ENCODE data around the gene MR1. TPM values are rescaled to one million over a fixed set of nuclear protein-coding genes. Genes with fewer than 3 reads are reported as not detected.

Gene MR1
- total and polyA plus RNA-seq, 9 donors: 6.9 to 53.6 (median 15.5) TPM

DNA sequence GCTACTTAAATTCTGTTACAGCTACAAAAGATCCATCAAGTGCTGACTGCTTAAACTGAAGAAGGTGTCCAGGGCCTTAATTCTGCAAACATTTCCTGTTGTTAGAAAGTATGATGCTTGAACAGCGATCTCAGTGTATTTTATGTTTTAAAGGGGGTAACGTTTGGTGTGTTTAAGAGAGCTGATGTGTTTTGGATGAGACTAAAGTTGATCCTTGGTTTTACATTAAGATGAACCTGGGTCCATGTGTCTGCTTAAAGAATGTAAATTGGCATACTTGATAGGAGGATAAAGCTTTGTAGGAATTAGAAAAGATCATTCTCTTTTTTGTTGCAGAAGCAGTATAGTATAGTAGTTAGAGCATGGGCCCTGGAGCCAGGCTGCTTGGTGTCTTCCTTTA is 58.3 kb downstream of the MR1 start:
- intact Hi-C loops (cut with DNase I): no loop called here
- 82 to 87% (median 83%) methylated on average over 2 of the region's 2 CpGs for WGBS, 3 donors
- H3K4me1 ChIP-seq (ENCODE audit: insufficient read depth): peaks cover 9% of the 10 kb centered on the region

DNA sequence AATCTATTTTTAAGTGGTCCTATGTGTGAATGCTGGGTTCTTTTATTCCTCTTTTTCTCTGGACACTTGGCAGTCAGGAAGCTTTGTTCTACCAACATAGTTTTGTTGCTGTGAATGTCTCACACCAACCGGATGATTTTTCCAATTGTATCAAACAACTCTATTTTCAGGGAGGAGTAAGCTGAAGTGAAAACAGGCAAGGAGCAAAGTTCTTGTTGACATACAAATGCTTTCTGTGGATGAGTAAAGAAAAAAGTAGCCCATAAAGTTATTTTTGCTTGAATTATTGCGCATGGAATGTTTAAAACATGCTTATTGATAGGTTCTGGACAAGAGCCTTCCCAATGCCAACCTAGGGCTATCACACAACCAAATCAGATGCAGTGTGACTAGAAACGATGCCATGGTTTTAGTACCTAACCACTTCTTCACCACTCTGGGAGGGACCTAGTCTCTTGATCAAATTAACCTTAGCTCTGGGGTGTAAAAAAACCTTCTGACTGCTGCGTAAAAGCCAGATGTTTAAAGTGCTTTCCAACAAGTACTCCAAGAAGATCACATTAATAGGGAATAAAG is 59.2 kb downstream of the MR1 start:
- WGBS, 3 donors: 88 to 92% (median 90%) methylated on average over 4 of the region's 4 CpGs
- intact Hi-C loops (cut with DNase I): no loop called here

More for the DNA sequence above, 58.3 kb downstream of the MR1 start:
- H3K36me3 ChIP-seq: no peaks in the 10 kb centered on the region
- TF ChIP-seq POLR2A (IDR thresholded peaks at IDR 0.05): no peak
- no peak for TF ChIP-seq CTCF (IDR thresholded peaks at IDR 0.05)
- no peak for TF ChIP-seq EP300 (IDR thresholded peaks at IDR 0.05)
- no peak overlapping the region for H3K27ac ChIP-seq
- DNase-seq: no peak
- no peaks in the 10 kb centered on the region for H3K27me3 ChIP-seq
- H3K4me3 ChIP-seq: no peak overlapping the region
- H3K9me3 ChIP-seq: no peaks in the 10 kb centered on the region

DNA sequence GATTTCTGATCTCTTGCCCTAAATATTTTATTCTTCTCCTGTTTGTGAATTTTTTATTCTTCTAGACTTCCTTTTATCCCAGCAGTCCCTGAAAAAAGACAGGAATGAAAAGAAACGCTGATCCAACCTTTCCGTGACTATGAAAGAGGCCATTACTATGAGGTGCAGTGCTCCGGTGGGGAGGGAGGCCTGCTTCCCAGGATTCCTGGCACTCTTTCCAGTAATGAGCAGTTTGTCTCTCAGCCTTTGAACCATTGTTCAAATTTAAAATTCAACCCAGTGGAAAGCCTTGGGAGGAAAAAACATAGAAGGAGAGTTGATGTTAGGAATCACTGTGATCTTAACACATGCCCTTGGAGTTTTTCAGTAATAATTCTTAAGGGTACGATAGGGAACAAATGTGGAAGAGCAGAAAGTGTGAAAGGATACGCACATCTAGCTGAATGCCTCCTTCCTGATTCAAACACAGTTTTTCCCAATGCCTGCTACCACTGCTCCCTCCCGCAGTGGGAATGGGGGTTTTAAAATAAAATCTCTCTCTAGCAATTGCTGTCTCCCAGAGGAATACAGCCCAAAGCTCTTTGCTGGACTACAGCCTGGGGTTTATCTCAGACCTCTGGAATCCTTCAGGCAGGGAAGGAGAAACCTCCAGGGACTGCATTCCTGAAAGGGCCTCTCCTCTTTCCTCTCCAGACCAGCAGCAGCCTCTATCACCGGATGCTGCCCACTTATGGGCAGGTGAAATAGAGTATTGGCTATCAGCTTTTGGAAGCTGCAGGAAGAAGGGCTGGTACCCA is 60.8 kb downstream of the MR1 start:
- intact Hi-C loops (cut with DNase I): no loop called here
- 15 to 19% (median 17%) methylated on average over 7 of the region's 7 CpGs for WGBS, 3 donors
- H3K36me3 ChIP-seq: no peaks in the 10 kb centered on the region
- H3K27ac ChIP-seq: no peak overlapping the region
- no peak overlapping the region for H3K4me3 ChIP-seq
- no peaks in the 10 kb centered on the region for H3K9me3 ChIP-seq
- peak in 2 of 5 donors; percentile 33 to 38 for DNase-seq
- no peaks in the 10 kb centered on the region for H3K27me3 ChIP-seq
- peaks cover 12% of the 10 kb centered on the region for H3K4me1 ChIP-seq (ENCODE audit: insufficient read depth)
- TF ChIP-seq CTCF (IDR thresholded peaks at IDR 0.05) (no peak), POLR2A (IDR thresholded peaks at IDR 0.05) (no peak), EP300 (IDR thresholded peaks at IDR 0.05) (no peak)

More for the DNA sequence above, 59.2 kb downstream of the MR1 start:
- H3K27me3 ChIP-seq: no peaks in the 10 kb centered on the region
- no peak for TF ChIP-seq POLR2A (IDR thresholded peaks at IDR 0.05)
- no peak for TF ChIP-seq EP300 (IDR thresholded peaks at IDR 0.05)
- H3K4me3 ChIP-seq: no peak overlapping the region
- H3K36me3 ChIP-seq: no peaks in the 10 kb centered on the region
- peaks cover 12% of the 10 kb centered on the region for H3K4me1 ChIP-seq (ENCODE audit: insufficient read depth)
- no peak overlapping the region for H3K27ac ChIP-seq
- no peaks in the 10 kb centered on the region for H3K9me3 ChIP-seq
- no peak for DNase-seq

DNA sequence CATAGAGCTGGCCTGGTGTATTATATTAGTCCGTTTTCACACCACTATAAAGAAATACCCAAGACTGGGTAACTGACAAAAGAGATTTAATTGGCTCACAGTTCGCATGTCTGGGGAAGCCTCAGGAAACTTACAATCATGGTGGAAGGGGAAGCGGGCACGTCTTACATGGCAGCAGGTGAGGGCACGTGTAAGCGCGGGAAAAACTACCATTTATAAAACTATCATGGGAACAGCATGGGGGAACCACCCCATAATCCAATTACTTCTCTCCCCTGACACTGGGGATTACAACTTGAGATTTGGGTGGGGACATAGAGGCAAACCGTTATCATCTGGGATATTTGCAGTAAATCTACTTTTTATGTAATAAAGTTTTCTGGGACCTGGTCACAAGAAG is 61.5 kb downstream of the MR1 start:
- intact Hi-C loops (cut with DNase I): no loop called here
- Histone ChIP-seq H3K9me3 (no peaks in the 10 kb centered on the region), H3K27me3 (no peaks in the 10 kb centered on the region), H3K27ac (no peak overlapping the region), H3K4me3 (no peak overlapping the region), H3K4me1 (ENCODE audit: insufficient read depth) (peaks cover 12% of the 10 kb centered on the region), H3K36me3 (no peaks in the 10 kb centered on the region)
- 80 to 85% (median 82%) methylated on average over 8 of the region's 8 CpGs for WGBS, 3 donors
- no peak for TF ChIP-seq EP300 (IDR thresholded peaks at IDR 0.05)
- no peak for TF ChIP-seq POLR2A (IDR thresholded peaks at IDR 0.05)
- TF ChIP-seq CTCF (IDR thresholded peaks at IDR 0.05): no peak
- DNase-seq: no peak

- intact Hi-C loops (cut with DNase I): no loop called here
- peaks cover 12% of the 10 kb centered on the region for H3K4me1 ChIP-seq (ENCODE audit: insufficient read depth)
- H3K36me3 ChIP-seq: no peaks in the 10 kb centered on the region
- DNase-seq: no peak
- no peak for TF ChIP-seq EP300 (IDR thresholded peaks at IDR 0.05)
- TF ChIP-seq CTCF (IDR thresholded peaks at IDR 0.05): no peak
- no peak for TF ChIP-seq POLR2A (IDR thresholded peaks at IDR 0.05)
- H3K27me3 ChIP-seq: no peaks in the 10 kb centered on the region
- H3K9me3 ChIP-seq: no peaks in the 10 kb centered on the region
- WGBS, 3 donors: 46 to 55% (median 51%) methylated on average over 5 of the region's 5 CpGs
- H3K27ac ChIP-seq: no peak overlapping the region
- no peak overlapping the region for H3K4me3 ChIP-seq
Measured at GRCh38 chr1:181095763-181096184, 62.0 kb downstream of the MR1 start.
